Lower leg skin (tissue), 3 donors: ENCODE data around the gene CAMP.

Source experiments
- POLR2A ChIP-seq, 2 donors: fragments of 450-650 bp; IDR thresholded peaks; one replicate each; pipeline ENCODE4 v1.6.1; 2016 to 2017; ENCODE audit warnings: antibody characterized with exemption in 2 of 2, mild to moderate bottlenecking in 1 of 2, moderate library complexity in 1 of 2
- TF ChIP-seq, protein P1 (sequence below), 3 donors: fragments of 450-650 bp; IDR thresholded peaks; one replicate each; pipeline ENCODE4 v1.5.1; 2016; ENCODE audit warnings: antibody characterized with exemption in 3 of 3, mild to moderate bottlenecking in 3 of 3, moderate library complexity in 2 of 3

DNA sequence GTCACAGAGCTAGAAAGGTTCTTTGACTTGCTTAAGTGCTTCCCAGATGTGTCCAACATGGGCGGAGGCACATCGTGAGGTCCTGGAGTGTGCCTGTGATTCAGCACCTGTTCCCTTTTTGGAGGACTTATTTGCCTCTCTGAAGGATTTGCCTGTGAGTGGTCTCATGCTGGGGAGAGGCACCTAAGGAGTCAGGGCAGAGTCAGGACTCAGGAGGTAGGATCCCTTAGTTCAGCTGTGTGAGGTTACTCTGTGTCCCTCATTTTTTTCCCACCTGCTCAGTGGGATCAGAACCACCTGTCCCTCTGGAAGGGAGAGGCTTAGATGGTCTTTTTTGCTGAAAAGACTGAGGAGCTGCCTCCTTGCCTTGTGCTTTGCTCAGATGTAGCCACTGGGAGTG is 20.6 kb downstream of the CAMP start:
- TF ChIP-seq, protein P1, sequence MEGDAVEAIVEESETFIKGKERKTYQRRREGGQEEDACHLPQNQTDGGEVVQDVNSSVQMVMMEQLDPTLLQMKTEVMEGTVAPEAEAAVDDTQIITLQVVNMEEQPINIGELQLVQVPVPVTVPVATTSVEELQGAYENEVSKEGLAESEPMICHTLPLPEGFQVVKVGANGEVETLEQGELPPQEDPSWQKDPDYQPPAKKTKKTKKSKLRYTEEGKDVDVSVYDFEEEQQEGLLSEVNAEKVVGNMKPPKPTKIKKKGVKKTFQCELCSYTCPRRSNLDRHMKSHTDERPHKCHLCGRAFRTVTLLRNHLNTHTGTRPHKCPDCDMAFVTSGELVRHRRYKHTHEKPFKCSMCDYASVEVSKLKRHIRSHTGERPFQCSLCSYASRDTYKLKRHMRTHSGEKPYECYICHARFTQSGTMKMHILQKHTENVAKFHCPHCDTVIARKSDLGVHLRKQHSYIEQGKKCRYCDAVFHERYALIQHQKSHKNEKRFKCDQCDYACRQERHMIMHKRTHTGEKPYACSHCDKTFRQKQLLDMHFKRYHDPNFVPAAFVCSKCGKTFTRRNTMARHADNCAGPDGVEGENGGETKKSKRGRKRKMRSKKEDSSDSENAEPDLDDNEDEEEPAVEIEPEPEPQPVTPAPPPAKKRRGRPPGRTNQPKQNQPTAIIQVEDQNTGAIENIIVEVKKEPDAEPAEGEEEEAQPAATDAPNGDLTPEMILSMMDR (IDR thresholded peaks at IDR 0.05): no peak
- TF ChIP-seq POLR2A (IDR thresholded peaks at IDR 0.05): no peak
